Right atrium auricular region (tissue), 2 donors: ENCODE data around the gene PCNT. TPM values are rescaled to one million over a fixed set of nuclear protein-coding genes. Genes with fewer than 3 reads are reported as not detected.
"Not testable (repeated sequence)": the region's sequence is repeated elsewhere in the genome, so short reads cannot be mapped to it uniquely, and the experiment has no call there.

Experiments used
- DNase-seq: peaks from one replicate; pipeline ENCODE4 v3.0.0-alpha.2; 2019; ENCODE audit warnings: low spot score
- H3K27ac ChIP-seq, 2 donors: fragments of 200-600 bp; sonication (generic); 1 replicate in 1 of 2; 2 replicates in 1 of 2; pipeline ENCODE4 v1.5.1; 2016 to 2019
- H3K27me3 ChIP-seq, 2 donors: fragments of 200-600 bp; sonication (generic); one replicate each; pipeline versions ENCODE4 v1.5.1 to v1.6.0; 2017 to 2019
- H3K36me3 ChIP-seq: fragments of 200-600 bp; sonication (generic); one replicate; pipeline ENCODE4 v1.5.1; 2016
- H3K4me1 ChIP-seq, 2 donors: fragments of 200-600 bp; sonication (generic); one replicate each; pipeline versions ENCODE4 v1.5.1 to v1.6.0; 2017 to 2019
- H3K4me3 ChIP-seq, 2 donors: fragments of 200-600 bp; sonication (generic); 1 replicate in 1 of 2; 2 replicates in 1 of 2; pipeline ENCODE4 v1.5.1; 2017 to 2019; ENCODE audit warnings: mild to moderate bottlenecking in 1 of 2, moderate library complexity in 1 of 2
- H3K9me3 ChIP-seq, 2 donors: fragments of 200-600 bp; sonication (generic); one replicate each; pipeline ENCODE4 v1.5.1; 2019
- total RNA-seq, 2 donors: library from RNA; depleted of rRNA; stranded (reverse); fragments of >200 nt; gene quantifications; one replicate each; pipeline ENCODE4 v1.1.0, GENCODE V29; 2016
- TF ChIP-seq, protein P1 (sequence below), 2 donors: fragments of 200-600 bp; sonication (generic); IDR thresholded peaks; one replicate each; pipeline ENCODE4 v1.5.1; 2019; ENCODE audit warnings: antibody characterized with exemption in 2 of 2

The PCNT gene
- total RNA-seq, 2 donors from 2014 or later: 31.7 to 40.3 TPM

GRCh38 chr21:46431448-46431847, 107.5 kb downstream of the PCNT start:
- H3K4me1 ChIP-seq: no peaks in the 10 kb centered on the region
- H3K9me3 ChIP-seq: no peaks in the 10 kb centered on the region
- peaks cover 75% of the 10 kb centered on the region for H3K36me3 ChIP-seq
- H3K27me3 ChIP-seq: no peaks in the 10 kb centered on the region
- no peak overlapping the region for H3K27ac ChIP-seq
- TF ChIP-seq, protein P1, sequence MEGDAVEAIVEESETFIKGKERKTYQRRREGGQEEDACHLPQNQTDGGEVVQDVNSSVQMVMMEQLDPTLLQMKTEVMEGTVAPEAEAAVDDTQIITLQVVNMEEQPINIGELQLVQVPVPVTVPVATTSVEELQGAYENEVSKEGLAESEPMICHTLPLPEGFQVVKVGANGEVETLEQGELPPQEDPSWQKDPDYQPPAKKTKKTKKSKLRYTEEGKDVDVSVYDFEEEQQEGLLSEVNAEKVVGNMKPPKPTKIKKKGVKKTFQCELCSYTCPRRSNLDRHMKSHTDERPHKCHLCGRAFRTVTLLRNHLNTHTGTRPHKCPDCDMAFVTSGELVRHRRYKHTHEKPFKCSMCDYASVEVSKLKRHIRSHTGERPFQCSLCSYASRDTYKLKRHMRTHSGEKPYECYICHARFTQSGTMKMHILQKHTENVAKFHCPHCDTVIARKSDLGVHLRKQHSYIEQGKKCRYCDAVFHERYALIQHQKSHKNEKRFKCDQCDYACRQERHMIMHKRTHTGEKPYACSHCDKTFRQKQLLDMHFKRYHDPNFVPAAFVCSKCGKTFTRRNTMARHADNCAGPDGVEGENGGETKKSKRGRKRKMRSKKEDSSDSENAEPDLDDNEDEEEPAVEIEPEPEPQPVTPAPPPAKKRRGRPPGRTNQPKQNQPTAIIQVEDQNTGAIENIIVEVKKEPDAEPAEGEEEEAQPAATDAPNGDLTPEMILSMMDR (IDR thresholded peaks at IDR 0.05): no peak
- DNase-seq: no peak
- H3K4me3 ChIP-seq: no peak overlapping the region

- H3K36me3 ChIP-seq: peaks cover 75% of the 10 kb centered on the region
- DNase-seq: no peak
- TF ChIP-seq, protein P1 (IDR thresholded peaks at IDR 0.05): no peak
- no peak overlapping the region for H3K4me3 ChIP-seq
- H3K27ac ChIP-seq: no peak overlapping the region
- H3K27me3 ChIP-seq: no peaks in the 10 kb centered on the region
- H3K9me3 ChIP-seq: no peaks in the 10 kb centered on the region
- H3K4me1 ChIP-seq: no peaks in the 10 kb centered on the region
These were observed 108.0 kb downstream of the PCNT start for GRCh38 chr21:46431884-46432488.

- H3K27me3 ChIP-seq, H3K4me1 ChIP-seq, DNase-seq, H3K9me3 ChIP-seq, H3K4me3 ChIP-seq, H3K27ac ChIP-seq: not testable (repeated sequence)
- peaks cover 75% of the 10 kb centered on the region for H3K36me3 ChIP-seq
These were observed 109.2 kb downstream of the PCNT start for GRCh38 chr21:46433116-46433515.

DNA sequence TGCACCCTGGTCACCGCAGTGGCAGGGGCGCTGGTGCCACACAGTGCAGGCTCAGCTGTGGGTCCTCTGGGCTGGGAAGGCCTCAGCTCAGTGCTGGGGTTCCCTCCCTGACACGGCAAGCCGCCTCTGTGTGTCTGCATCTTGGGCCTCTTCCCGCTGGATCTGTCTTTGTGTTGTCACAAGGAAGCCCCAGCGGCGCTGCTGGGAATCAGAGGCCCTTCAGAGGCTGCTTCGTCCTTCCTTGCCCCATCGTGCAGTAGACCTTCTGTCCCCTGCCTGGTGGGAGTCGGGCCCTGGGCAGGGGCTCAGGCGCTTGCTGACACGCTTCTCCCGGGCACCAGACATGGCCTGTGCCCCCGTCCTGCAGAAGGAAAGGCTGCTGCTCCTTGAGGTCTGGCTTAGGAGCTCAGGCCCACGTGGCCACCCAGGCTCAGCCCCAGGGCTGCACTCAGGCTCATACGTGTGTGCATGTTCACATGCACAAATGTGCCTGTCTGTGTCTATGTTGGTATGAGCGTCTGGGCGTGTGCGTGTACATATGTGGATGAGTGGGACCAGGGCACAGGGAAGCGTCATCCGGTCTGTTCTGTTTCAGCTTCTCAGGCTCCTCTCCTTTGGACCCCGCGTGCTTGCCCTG, 110.5 kb downstream of the PCNT start:
- Histone ChIP-seq H3K27me3 (no peaks in the 10 kb centered on the region), H3K4me3 (no peak overlapping the region), H3K27ac (no peak overlapping the region), H3K4me1 (no peaks in the 10 kb centered on the region), H3K9me3 (no peaks in the 10 kb centered on the region), H3K36me3 (peaks cover 78% of the 10 kb centered on the region)
- TF ChIP-seq, protein P1 (IDR thresholded peaks at IDR 0.05): no peak
- no peak for DNase-seq

DNA sequence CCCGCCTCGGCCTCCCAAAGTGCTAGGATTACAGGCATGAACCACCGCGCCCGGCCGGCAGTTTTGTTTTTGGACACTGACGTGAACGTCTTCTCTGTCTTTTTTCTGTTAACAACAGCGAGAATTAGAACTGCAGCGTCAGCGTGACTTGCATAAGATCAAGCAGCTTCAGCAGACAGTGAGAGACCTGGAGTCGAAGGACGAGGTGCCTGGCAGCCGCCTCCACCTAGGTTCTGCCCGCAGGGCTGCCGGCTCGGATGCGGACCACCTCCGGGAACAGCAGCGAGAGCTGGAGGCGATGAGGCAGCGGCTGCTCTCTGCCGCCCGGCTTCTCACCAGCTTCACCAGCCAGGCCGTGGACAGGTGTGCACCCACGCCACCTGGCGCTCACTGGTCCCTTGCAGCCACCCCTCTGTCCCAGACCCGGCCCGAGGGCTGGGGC, 111.9 kb downstream of the PCNT start:
- no peak overlapping the region for H3K4me3 ChIP-seq
- TF ChIP-seq, protein P1 (IDR thresholded peaks at IDR 0.05): no peak
- H3K27me3 ChIP-seq: no peaks in the 10 kb centered on the region
- no peak overlapping the region for H3K27ac ChIP-seq
- DNase-seq: no peak
- no peaks in the 10 kb centered on the region for H3K9me3 ChIP-seq
- no peaks in the 10 kb centered on the region for H3K4me1 ChIP-seq
- peaks cover 78% of the 10 kb centered on the region for H3K36me3 ChIP-seq

- no peaks in the 10 kb centered on the region for H3K27me3 ChIP-seq
- TF ChIP-seq, protein P1 (IDR thresholded peaks at IDR 0.05): no peak
- no peak overlapping the region for H3K4me3 ChIP-seq
- no peaks in the 10 kb centered on the region for H3K4me1 ChIP-seq
- H3K27ac ChIP-seq: no peak overlapping the region
- peaks cover 78% of the 10 kb centered on the region for H3K36me3 ChIP-seq
- H3K9me3 ChIP-seq: no peaks in the 10 kb centered on the region
- no peak for DNase-seq
These were observed 112.7 kb downstream of the PCNT start for GRCh38 chr21:46436621-46437020.
